Measurements from ENCODE around the gene SNRNP200.

The SNRNP200 gene

DNA sequence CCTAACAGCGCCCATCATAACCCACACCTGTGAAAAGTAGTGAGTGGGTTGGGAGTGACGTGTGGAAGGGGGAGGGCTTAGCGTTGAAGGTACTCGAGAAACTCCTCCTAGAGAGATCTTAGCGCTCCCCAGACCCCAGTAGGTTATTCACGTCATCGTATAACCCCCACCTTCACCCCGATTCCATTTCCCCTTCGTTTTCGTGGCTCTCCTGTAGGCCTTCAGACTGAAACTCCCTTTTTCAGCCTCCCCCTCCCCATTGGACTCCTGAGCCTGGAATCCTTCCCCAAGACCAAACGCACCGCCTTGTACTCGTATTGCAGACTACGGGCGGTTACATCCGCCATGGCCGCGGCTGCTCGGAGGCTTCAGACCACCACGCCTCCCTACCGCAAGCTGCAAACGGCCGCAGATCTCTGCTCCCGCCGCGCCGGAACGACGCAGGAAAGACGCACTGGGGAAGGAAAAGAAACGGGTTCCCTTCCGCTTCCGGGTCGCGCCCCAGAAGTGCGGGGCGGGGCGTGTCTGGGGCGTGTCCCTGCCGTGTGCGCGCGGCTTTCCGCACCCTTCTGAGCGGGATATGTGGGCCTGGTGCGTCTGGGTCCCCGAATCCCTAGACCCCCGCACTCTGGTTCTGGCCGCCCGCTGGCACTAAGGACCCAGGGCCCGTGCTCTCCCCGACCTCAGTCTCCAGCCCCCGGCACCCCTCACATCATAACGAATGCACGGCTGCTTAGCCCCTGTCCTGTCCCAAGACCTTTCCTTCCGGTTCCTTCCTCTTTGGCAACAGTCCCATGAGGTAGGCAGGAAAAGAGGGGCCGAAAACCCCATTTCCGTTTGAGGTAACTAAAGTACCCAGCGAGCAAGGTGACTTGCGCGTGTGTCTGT lies at the start of gene SNRNP200:
SNRNP200 (minus strand) TSS at position 456 of the 888 bp plus-strand sequence; CDS start at position 347, 109 bp downstream.
- DNase-seq = peak; percentile 61

DNA sequence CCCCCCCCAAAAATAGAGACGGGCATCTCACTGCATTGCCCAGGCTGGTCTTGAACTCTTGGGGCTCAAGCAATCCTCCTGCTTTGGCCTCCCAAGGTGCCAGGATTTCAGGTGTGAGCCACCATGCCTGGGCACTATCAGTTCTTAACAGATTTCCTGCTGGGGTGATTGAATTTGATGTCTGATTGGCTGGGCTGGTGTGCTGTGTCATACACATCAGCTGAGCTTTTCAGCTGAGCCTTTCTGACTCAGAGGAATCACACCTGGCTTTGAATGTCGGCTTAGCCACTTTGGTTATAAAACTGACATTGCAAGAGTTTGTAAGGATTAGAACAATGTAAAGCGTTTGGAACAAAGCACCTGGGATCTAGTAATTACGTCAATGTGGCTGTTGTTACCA lies 49.1 kb upstream of the SNRNP200 start:
- no peak for DNase-seq

DNA sequence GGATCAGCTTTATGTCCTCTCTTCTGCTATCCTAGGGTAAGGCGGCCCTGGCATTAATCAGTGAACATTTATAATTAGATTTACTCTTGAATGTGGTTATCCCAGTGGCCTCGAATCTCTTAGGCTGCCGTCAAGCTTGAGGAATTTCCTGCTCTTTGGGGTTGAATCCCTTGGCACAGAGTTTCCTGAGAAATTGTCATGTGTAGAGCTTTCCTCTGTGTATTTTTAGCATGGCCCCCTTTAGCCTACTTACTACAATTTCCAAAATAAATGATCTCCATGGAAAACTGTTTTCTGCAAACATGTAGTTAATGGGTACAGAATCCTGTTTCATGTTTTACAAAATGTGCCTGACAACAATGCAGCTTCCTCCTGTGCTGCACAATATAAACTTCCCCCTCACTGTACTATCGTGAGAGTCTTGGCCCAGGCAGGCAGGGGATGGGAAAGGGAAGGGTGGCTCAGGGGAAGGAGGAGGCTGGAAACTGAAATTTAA lies 48.3 kb upstream of the SNRNP200 start:
- no peak for DNase-seq

DNA sequence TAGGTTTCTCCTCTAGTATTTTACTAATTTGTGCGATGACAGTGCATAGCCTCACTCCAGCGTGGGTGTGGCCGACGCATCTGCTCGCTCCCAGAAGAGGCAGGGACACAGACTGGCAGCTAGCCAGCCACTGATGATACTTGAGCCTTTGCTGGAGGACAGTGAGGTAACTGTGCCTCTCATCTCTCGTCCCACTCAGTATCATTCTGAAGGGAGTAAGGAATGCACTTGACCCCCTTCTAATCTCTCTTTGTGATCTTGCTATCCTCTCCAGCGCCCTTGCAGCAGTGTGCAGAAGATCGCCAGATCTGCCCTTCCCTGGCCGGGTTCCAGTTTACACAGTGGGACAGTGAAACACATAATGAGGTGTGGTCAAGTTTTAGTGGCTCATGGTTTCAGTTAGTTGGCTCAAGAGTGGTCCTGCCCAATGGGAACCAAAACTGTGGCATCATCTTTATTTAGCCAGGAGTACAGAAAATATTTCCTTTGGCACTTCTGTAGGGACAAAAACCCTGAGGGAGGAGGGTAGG lies 47.8 kb upstream of the SNRNP200 start:
- DNase-seq = peak; percentile 54

DNA sequence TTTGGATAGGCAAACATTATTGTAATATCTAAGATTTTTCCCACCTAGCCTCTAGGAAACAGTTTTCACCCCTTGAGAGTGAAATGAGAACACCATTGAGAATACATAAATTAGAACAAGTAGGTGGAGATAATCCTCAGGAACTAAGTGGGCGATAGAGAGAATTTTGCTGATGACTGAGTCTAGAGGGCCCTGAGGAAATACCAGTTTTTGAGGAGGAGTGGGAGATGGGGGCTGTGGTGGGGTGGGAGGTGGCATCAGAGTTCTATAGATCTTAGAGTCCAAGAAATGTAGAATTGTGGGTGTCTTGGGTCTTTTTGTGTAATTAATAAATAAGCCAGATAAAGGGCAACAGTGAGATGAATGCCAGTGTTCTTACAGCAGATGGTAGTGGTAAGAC lies 42.0 kb upstream of the SNRNP200 start:
- DNase-seq = no peak

DNA sequence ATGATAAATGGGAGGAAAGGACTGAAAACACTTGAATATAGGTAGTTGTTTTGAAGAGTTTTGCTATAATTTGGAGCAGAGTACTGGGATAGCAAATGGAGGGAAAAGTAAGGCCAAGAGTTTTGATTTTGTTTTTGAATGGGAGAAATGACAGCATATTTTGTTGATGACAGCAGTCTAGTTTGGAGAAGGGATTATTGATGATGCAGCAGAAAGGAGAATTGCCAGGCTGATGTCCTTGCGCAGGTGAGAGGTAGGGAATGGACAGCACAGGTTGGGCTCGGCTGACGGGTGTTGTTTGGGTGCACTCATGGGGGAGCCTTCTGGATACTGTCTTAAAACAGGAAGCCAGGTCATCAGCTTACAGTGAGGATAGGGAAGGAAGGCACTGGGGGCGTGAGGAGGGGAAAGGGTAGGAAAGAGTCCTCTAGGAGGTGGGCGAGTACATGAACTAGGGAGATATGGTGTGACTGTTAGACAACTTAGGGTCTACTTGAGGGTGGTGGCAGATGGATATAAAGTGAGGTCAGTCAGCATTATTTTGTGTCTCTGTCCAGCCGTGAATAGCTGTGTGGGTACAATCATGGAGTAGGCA lies 40.6 kb upstream of the SNRNP200 start:
- no peak for DNase-seq

DNA sequence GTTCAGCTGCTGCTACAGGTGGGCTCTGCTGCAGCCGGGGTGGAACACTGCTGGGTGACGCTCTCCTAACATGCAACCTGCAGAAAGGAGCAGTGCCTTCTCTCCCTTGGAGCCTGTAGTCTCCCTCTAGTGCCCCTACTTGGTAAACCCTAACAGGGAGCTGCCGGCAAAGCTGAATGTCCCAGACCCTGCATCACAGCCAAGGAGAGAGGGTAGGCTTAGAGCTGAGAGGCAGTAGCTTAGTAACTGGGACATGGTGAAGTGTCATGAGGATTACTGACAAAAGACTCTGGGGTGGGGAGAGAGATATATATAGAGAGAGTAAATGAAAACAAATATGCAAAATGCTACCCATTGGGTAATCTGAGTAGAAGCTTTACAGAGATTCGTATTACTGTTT lies 40.1 kb upstream of the SNRNP200 start:
- no peak for DNase-seq

DNA sequence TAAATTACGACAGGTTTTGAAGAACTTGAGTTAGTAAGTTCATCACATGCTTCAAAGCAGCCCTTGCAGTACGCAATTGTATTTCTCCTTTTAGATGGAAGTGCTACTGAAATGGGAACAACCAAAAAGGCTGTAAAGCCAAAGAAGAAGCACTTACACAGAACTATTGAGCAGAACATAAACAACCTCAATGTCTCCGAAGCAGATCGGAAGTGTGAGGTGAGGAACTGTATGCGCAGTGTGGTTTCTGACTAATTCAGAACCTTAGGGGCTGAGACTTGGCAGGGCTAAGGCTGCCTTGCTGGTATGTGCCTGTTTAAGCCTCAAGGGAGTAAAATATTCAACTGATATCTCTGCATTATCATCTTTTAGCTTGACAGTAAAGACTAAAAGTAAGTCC lies 38.7 kb upstream of the SNRNP200 start:
- DNase-seq = no peak

DNA sequence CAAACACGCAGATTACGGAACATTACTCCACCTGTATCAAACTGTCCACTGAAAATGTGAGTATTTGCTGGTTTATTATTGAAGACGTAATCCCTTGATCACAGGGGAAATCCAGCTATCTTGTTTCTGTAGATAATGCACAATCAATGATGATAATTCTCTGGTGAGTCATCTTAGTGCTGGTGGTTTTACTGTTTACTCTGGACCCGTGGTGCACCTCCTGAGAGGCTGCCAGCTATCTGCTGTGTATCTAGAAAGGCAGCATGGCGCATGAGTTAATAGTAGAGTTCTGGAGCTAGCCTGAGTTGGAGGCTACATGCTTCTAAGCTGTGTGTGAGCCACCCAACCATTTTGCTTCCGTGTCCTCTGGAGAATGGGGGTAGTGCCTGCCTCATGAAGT lies 36.7 kb upstream of the SNRNP200 start:
- no peak for DNase-seq

DNA sequence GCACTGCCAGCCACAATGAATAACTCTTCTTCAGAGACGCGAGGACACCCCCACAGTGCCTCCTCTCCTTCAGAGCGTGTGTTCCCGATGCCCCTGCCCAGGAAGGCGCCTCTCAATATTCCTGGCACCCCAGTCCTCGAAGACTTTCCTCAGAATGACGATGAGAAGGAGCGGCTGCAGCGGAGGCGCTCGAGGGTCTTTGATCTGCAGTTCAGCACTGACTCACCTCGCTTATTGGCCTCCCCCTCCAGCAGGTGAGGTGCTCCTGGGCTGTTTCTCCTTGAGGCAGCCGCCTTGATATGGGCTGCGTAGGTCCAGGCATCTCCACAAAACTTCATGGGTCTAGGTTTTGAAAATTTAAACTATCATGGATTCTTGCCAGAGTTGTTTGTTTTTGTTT lies 36.3 kb upstream of the SNRNP200 start:
- no peak for DNase-seq

DNA sequence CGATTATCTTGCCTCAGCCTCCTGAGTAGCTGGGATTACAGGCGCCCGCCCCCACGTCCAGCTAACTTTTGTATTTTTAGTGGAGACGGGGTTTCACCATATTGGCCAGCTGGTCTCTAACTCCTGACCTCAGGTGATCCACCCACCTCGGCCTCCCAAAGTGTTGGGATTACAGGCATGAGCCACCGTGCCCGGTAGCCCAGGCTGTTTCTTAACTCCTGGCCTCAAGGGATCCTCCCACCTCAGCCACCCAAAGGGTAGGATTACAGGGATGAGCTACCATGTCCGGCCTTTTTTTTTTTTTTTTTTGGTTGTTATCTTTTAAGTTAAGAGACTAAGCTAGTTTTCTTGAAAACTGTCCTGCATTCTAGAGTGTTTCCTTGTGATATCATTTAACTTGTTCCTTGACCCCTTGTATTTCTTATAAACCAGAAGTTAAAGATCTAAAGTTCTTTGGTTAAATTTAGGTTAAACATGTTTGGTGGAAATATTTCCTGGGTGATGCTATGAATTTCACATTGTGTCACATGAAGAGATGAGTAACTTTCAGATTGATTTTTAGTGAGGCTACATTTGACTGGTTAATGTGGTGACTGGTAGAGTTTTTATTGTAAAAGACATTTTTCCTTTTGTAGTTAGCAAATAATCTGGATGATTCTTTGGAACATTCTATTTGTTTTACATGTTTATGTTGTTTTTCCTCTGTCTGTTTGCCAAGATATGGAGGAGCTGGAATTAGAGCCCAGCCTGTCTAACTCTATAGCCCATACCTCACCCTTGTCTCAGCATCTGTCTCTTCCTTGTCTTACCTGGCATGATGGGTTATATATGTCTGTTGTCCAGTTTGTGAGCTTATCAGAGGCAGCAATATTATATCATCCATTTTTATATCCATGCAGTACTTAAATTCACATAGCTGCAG lies 35.4 kb upstream of the SNRNP200 start:
- DNase-seq = no peak

DNA sequence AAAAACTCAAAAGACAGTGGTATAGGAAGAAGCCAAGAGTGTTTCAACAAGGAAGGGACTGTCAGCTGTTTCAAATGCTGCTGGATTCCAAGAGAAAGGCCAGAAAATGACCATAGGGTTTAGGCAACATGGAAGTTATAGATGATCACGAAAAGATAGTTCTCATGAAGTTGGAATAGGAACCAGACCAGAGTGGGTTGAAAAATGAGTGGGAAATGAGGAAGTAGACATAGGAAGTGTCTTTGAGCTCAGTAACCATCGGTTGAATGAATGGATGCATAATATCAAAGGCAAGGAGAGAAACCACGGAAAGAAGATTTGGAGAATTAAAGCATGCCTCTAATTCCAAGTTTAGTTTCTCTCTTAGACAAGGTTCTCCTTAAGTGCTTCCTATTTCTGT lies 31.5 kb upstream of the SNRNP200 start:
- no peak for DNase-seq

DNA sequence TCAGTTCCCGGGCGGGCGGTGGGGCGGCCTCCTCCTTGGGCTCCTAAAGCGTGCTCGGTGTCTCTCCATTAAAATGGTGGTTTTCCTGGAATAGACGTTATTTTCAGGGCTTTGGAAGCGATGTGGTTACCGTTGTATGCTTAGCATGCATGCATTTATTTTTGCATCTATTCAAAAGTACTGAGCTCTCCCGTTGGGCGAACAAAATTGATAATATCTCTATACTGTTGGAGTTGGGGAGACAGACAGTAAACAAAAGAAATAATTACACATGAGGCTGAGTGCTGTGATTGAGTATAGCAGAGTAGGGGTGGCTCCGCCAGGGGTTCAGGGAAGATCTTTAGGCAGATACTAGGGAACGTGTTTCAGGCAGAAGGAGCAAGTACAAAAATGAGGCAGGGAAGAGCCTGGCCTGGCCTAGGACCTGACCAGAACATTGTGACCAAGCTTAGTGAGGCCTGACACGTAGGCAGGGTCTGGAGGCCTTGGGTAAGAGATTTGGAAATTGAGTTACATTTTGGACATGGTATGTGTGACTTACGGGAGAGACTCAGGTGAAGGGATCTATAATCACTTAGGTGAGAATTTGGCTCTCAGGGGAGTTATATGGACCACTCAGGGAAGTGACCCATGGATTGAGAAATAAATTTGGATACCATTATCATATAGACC lies 30.9 kb upstream of the SNRNP200 start:
- DNase-seq = no peak

DNA sequence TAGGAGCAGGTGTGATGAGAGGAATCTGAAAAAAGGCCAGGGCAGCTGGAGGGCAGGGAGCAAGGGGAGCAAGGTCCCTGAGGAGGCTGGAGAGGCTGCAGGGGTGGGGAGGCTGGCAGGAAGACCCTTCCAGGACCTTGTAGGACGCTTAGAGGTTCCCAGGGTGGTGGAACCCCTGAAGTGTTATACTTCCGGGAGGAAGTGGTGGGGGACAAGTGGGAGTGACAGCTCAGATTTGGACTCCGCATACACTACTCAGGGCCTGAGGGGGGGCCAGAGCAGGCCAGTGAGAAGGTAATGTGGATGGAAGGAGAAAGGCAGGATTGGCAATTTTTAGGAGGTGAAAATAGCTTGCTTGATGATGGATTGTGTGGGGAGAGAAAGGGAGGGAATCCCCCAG lies 28.4 kb upstream of the SNRNP200 start:
- DNase-seq = no peak

DNA sequence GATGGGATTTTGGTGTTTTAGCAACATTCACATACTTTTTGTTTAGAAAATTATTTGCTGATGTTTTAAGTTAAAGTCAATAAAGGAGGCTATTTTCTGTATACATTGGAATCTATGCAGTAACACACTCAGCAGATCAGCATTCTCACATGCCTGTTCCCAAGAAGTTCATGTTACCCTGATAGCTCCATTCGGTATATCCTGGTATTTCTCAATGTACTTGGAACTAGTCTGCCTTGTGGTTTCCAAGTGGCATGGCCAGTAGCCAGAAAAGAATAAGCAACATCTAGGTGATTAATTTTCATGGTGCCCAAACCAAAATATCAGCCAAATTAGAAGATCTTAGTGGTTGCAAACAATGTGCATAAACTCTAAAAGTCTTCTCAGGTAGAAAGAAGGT lies 25.1 kb upstream of the SNRNP200 start:
- no peak for DNase-seq

DNA sequence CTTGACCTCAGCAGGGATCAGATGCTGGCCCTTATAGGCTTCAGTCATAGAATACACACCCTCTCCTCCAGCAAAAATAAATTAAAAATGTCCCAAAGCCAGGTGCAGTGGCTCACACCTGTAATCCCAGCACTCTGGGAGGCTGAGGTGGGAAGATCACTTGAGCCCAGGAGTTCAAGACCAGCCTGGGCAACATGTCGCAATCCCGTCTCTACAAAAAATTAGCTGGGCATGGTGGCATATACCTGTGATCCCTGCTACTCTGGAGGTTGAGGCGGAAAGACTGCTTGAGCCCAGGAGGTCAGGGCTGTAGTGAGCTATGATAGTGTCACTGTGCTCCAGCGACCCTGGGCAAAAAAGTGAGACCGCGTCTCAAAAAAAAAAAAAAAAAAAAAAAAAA lies 24.5 kb upstream of the SNRNP200 start:
- DNase-seq = no peak

DNA sequence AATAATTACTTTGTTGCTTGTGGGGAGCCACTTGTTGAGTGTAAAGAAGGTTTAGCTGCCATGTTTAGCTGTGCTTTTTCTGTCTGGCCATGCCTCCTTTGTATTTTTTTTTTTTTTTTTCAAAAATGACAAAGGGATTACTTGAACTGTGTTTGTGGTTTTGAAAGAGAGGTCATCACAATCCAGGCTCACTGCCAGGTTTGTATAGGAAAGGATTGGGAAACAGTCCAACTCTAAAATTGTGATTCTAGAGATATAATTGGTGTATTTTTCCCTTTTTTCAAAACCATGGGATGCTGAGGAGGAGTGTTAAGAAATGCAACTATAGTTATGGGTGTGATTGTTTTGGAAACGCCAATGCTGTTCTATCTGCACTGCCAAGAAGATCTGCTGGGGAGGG lies 24.1 kb upstream of the SNRNP200 start:
- DNase-seq = no peak

DNA sequence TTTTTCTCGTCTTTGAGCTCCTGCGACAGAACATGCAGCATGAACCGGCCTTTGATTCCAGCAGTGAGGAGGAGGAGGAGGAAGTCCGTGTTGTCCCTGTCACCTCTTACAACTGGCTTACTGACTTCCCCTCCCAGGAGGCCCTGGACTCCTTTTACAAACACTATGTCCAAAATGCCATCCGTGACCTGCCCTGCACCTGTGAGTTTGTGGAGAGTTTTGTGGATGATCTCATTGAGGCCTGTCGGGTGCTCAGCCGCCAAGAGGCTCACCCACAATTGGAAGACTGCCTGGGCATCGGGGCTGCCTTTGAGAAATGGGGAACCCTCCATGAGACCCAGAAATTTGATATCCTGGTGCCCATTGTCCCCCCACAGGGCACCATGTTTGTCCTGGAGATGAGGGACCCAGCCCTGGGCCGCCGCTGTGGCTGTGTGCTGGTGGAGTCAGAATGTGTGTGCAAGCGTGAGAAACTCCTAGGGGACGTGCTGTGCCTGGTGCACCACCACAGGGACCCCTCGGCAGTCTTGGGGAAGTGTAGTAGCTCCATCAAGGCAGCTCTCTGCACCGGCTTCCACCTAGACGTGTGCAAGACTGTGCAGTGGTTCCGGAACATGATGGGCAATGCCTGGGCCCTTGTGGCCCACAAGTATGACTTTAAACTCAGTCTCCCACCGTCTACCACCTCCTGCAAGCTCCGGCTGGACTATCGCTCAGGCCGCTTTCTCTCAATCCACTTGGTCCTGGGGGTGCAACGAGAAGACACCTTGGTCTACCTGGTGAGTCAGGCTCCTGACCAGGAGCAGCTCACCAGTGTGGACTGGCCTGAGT lies 21.9 kb upstream of the SNRNP200 start:
- DNase-seq = no peak

DNA sequence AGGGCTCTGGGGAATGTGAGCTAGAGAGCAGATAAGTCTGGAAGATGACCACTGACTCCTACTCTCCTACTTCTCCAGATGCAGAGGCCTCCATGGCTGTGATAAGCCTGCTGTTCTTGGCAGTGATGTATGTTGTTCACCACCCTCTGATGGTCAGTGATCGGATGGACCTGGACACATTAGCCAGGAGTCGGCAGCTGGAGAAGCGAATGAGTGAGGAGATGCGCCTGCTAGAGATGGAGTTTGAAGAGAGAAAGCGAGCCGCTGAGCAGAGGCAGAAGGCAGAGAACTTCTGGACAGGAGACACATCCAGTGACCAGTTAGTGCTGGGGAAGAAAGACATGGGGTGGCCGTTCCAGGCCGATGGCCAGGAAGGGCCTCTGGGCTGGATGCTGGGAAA lies 21.2 kb upstream of the SNRNP200 start:
- no peak for DNase-seq

DNA sequence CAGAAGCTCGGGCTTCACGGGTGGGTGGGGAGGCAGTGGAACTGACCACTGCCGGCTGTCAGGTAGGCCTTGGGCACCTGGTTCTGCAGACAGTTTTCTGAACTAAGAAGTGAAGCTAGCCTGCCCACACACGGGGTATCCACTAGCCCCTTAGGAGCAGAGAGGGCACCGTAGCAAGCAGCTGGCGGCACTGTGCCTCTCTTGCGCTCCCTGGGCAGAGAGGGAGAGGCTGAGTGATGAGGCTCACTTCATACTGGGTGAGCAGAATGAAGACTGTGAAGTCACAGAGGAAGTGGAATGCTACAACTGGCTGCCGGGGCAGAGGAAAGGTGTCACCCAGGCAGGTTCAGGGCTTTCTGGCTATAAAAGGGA lies 20.5 kb upstream of the SNRNP200 start:
- DNase-seq = no peak

DNA sequence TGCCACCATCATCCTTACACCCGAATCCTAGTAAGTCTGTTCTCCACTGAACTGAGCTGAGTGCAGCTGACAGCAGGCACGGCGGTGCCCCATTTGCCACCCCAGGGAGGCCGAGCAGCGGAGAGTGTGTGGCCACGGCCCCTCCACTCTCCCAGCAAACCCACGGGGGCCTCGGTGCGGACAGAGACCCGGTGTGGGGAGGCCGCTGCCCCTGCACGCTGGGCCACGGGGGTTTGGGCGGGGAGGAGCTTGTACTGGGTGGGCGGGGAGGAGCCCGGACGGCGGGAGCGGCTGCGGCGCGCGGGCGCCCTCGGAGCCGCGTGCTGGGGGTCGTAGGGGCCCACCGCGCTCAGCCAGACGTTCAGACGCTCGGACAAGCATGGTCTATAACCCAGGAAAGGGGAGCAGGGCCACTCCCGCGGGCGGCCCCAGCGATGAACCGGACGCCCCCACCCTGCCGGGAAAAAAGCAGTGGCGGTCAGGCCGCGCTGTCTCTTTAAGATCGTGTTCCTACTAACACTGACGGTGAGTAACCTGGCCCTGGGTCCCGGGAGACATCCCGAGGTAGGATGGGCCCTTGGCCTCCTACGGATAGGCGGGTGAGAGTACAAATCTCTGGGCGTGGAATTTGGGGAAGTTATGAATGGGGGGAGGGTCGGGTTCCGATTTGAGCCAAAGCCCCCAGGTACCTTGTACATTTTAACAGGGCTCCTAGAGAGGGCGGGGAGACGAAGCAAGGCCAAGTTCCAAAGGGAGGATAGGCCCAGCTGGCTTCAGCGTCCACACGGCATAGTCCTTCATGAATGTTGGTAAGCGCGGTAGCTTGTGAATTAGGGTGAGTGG lies 19.9 kb upstream of the SNRNP200 start, which contains the start of gene ITPRIPL1:
ITPRIPL1 (plus strand) TSS at position 277 of the 843 bp plus-strand sequence; CDS start at position 800, 523 bp downstream.
- no peak for DNase-seq
